Activated T-helper 1 cell treated with Interleukin-2 at 50 U/mL for 16 hours (primary cell): Measurements from ENCODE around the gene SLC16A9.

Source experiments
- DNase-seq: peaks from one replicate; pipeline ENCODE4 v3.0.0-alpha.2; 2020; ENCODE audit warnings: low read depth

The SLC16A9 gene

DNA sequence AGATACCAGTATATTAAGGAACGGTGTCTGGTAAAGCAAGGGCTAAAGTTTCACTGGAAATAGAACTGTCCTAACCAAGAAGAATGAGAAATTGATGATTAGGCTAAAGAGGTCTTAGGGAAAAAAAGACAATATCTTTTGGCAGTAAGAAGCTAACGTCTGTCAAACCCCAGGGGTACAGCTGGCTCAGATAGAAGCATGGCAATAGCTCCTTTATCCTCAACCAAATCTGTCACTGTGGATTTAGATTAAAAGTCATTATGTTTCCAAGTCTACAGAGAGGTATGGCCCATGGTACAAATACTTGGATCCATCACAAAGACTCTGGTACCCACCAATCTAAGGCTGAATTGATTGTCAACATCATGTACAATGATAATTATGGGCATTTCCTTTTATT lies 8.6 kb upstream of the SLC16A9 start:
- no peak for DNase-seq

DNA sequence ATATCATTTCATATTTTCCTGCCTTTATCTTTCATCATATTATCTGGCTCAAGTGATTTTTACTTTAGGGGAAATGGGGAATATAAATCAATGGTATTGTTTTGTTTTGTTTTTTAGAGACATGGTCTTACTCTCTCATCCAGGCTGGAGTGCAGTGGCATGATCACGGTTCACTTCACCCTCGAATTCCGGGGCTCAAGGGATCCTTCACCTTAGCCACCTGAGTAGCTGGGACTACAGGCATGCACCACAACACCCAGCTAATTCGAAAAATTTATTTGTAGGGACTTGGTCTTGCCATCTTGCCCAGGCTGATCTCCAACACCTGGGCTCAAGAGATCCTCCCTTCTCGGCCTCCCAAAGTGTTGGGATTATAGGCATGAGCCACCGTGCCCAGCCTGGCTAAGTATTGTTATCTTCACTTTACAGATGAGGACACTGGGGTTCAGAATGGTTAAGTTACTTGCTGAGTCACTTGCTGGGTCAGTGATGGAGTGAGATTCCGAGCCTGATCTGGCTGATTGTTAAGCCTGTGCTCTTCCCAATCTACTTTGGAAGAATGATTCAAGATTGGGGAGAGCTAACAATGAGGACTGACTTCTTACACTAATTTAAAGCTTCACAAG lies 3.7 kb upstream of the SLC16A9 start:
- no peak for DNase-seq

DNA sequence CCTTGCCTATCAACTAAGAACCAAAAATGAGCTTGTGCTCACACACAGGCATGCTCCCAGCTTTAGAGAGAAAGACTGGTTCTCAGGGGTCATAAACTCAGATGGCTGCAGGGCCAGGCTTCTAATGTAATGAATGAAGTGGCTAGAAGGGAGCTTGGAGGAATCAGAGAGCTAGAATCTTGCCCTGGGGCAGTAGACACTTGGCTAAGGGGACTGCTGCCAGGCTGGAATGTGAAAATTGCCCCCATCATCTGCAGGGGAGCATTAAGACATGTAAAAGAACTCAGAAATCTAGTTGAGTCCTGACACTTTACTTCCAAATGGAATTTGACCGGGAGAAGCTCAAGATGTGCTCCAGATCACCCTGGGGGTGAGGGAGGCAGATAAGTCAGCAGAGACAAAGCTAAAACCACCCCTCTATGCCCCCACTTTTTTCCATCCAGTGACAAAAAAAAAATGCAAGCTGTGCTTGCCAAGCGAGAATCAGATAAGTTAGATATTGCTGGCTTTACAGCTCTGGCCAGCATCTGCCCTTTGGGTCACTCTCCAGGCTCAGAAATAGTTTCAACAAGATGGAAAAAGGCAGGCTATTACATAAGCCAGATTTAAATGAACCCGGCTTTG lies 2.3 kb upstream of the SLC16A9 start:
- DNase-seq: no peak

- no peak for DNase-seq
These were observed 745 bp downstream of the SLC16A9 start for GRCh38 chr10:59708816-59709394.

GRCh38 chr10:59706851-59707797 lies 2.5 kb downstream of the SLC16A9 start:
- no peak for DNase-seq

- DNase-seq: no peak
These were observed 3.7 kb downstream of the SLC16A9 start for GRCh38 chr10:59705931-59706330.

DNA sequence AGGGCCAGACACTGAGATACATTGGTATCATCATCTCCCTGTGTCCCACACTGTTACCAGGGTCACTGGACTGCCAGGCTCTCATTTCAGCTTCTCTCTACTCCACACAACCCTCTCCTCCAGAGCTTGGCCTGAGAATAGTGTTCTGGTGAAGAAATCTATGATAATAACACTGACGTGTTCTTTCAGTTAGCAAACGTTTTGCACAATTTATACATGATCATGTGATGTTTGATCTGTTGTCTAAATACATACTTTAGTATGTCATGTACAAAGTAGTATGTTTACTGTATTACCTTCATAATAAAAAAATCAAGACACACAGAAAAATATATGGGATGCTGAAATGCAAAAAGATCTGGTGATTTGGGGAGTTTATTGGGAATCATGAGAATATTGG lies 5.0 kb downstream of the SLC16A9 start:
- DNase-seq: no peak

DNA sequence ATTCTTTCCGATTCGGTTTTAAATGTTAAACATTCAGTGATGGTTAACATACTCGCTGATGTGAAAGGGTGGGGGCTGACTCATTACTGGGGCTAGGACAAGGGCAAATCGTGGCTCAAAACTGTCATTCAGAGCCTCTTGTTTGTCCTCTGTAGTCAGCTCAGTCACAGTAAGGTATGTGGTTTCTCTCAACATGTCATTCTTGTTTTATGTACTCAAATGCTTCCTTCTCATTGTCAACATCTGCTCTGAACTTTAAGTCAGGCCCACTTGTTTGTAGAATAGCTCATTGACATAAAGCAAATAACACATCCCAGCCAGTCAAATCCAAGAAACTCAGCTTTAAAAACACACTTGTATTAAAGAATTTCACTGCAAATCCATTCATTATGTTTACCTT lies 7.3 kb downstream of the SLC16A9 start:
- no peak for DNase-seq

DNA sequence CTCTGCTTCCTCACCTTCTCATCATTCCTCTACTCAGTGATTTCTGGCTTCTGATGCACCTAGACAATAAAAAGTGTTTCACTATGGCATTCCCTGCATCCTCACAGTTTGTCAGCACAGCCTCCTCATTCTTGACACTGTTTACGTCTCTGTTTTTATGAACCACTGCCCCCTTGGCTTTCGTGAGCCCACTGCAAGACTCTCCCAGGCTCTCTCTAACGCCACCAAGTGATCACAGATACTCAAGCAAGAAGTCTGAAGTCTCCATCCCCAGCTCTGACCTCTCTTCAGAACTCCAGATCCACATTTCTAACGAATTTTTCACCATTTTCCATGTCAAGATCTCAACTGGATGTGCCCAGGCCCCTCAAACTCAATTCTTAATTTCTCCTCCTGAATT lies 8.9 kb downstream of the SLC16A9 start:
- no peak for DNase-seq

- no peak for DNase-seq
These were observed 11.3 kb downstream of the SLC16A9 start for GRCh38 chr10:59698326-59698725.

DNA sequence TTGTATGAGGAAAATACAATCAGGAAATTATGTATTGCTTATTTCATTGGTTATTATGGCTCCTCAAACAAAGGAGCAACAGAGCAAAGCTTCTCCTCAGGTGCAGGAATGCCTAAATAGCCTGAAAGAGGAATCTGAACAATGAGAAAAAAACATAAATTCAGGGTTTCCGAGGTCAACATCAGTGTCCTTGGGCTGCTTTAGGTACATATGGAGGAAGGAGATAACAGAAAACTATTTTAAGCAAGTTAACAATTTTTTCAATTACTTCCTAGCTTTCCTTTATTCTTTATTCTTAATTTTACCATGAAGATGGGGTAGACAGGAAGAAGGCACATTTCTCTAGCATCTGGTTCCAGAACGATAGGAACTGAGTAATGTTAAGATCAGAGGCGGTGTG lies 14.0 kb downstream of the SLC16A9 start:
- DNase-seq: no peak

DNA sequence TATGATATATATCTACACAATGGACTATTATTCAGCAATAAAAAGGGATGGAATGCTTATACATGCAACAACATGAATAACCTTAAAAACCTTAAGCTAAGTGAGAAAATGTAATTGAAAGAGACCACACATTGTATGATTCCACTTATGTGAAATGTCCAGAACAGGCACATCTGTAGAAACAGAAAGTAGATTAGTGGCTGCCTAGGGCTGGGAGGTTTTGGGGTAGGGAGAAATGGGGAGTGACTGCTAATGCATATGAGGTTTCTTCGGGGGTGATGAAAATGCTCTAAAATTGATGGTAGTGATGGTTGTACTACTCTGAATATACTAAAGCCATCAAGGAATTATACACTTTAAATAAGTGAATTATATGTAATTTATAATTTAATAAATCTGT lies 14.7 kb downstream of the SLC16A9 start:
- DNase-seq: no peak

DNA sequence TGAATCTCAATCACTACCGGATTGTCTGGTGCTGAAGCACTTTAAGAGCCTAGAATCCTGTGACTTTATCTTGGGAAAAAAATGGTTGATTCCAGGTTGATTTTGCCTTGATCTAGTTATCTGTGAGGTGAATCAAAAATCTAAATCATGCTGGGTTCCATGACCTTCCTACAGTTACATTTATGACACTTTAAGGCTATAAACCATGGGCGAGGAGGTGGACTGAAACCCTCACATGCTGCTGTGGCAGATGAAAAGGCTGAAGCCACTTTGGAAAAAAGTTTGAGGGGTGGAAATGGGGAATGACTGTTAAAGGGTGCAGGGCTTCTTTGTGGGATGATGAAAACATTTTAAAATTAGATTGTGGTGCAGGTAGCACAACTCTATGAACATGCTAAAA lies 17.5 kb downstream of the SLC16A9 start:
- DNase-seq: no peak

DNA sequence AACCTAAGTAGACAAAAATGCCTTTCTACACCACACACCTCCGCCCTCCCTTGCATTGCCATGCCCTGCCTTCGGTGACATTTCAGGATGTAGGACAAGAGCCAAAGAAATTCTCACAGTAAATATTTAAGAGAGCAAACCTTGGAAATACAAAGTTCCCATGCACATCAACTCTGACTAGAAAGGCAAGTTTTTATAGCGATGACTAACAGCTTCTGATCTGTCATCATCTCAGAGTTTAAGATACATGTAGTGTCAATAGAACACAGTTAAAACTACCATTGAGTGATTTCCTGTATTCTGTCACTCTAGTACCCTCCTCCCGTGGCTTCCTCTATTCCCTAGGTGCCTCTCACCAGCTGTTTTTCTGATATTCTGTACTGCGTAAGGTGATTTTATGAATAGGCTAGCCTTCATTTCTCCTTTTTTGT lies 20.7 kb downstream of the SLC16A9 start:
- DNase-seq: no peak

DNA sequence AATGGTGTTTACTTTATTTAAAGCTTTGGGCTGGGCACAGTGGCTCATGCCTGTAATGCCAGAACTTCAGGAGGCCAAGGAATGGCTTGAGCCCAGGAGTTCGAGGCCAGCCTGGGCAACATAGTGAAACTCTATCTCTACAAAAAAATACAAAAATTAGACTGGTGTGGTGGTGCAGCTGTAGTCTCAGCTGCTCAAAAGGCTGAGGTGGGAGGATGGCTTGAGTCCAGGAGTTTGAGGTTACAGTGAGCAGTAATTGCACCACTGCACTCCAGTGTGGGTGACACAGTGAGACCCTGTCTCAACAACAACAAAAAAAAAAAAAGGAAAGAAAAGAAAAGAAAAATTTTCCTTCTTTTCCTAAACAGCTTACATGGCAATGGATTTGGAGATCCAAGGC lies 22.0 kb downstream of the SLC16A9 start:
- no peak for DNase-seq

DNA sequence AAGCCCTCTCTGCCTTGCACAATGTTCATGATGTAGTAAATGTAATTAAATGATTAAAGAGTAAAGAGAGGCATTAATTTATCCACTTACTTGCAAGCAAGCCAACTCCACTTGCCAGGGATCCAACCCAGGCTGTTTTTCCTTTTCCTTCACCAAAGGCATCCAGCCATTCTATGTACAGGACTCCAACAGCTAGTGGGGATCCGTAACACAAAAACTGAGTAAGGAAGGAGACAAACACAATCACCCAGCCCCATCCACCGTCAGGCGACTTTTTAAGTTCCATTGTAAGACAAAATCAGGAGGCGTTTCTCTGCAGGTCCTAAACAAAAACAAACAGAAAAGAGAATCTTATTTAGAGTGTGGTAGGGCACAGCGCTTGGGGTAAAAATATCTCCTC lies 25.6 kb downstream of the SLC16A9 start:
- no peak for DNase-seq

GRCh38 chr10:59682986-59683937 lies 26.4 kb downstream of the SLC16A9 start:
- no peak for DNase-seq

- no peak for DNase-seq
These were observed 29.5 kb downstream of the SLC16A9 start for GRCh38 chr10:59680199-59680598.

DNA sequence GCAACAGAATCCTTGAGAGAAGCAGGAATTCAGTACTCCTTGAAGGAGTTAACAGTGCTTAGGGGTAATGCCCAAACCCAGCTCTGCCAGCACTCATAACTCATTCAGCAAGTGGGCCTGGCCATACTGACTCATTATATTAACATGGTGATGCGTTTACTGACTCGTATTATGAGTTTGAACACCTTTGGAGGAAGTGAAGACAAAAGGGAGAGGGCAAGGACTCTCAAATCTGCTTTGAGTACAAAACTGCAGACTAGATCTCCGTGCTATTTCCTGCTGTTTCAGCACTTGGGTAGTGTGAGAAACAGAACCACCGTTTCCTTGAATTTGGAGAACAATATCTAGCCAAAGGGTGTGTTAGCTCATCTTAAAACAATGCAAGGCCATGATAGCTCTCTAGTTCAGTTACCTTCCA lies 30.8 kb downstream of the SLC16A9 start:
- DNase-seq: no peak

DNA sequence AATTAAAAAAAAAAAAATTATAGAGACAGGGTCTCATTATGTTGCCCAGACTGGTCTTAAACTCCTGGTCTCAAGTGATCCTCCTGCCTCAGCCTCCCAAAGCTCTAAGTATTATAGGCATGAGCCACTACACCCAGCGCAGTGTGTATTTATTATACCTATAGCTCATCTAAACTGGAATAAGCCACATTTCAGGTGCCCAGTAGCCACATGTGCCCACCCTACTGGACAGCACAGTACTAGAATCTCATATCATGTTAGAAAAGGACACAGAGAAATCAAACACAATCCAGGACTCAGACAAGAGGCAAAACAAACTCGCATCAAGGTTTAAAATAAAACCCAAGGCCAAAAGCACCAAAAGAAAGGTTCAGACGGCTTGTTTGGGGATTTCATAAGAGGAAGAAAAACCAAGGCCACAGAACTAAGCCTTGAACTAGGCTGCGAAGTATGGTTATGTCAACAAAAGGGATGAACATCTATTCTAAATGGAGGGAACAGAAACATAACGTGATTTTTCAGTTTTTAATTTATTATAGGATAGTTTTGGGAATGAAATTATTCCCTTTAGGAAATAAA lies 32.3 kb downstream of the SLC16A9 start:
- no peak for DNase-seq

- DNase-seq: no peak
These were observed 33.8 kb downstream of the SLC16A9 start for GRCh38 chr10:59675812-59676211.
